ENCODE measurements around the gene ZDHHC22. TPM values are rescaled to one million over a fixed set of nuclear protein-coding genes. Genes with fewer than 3 reads are reported as not detected.

ZDHHC22 gene
- total RNA-seq, 2 experiments from 2014 or later, result not detected

DNA sequence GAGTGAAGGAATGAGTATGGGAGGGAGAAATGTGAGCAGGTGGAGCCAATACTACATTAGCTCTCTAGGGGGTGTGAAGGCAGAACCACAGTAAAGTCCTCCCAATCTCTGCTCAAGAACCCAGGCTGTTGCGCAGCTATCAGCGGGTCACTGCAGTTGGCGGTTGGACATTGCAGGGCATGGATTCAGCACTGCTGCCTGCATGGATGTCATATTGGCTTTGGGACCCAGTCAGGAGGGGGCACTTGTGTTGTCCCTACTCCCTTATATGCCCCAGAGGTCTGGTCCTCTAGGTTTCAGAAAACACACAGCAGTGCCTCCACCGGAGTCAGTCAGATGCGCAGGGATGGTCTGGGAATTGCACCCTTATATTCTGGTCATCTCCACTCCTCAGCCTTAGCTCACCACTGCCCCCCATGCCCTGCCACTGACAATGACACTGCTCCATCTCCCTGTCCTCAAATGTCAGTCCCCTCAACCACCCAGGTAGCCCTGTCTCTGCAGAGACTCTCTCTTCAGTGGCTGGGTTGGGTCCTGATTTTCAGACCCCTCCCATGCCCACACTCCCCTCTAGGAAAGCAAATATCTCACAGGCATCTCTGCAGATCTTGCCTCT is 9.6 kb downstream of the ZDHHC22 start:
- no peaks in the 10 kb centered on the region for H3K9me3 Mint-ChIP-seq
- DNase-seq (no peak), ATAC-seq (ENCODE audit: poor library complexity) (no peak)
- POLR2A ChIA-PET, result no interaction called here
- Histone ChIP-seq H3K36me3 (ENCODE audit: insufficient read depth, low read length) (no peaks in the 10 kb centered on the region), H3K4me1 (ENCODE audit: insufficient read depth, low read length) (no peaks in the 10 kb centered on the region), H3K9me3 (ENCODE audit: control insufficient read depth in 1 of 2, insufficient read depth in 1 of 2, low read length in 2 of 2) (peaks cover 0 to 14% of the 10 kb centered on the region in 2 experiments), H3K27me3 (ENCODE audit: control insufficient read depth in 1 of 2, insufficient read depth in 2 of 2, low read length in 2 of 2) (peaks cover 40 to 63% of the 10 kb centered on the region in 2 experiments), H3K27ac (ENCODE audit: low read depth in 1 of 2, low read length in 2 of 2) (no peak overlapping the region), H3K4me3 (ENCODE audit: low read length) (no peak overlapping the region)
- intact Hi-C loops (cut with DNase I, micrococcal nuclease), result no loop called here
- TF ChIP-seq, protein P1, sequence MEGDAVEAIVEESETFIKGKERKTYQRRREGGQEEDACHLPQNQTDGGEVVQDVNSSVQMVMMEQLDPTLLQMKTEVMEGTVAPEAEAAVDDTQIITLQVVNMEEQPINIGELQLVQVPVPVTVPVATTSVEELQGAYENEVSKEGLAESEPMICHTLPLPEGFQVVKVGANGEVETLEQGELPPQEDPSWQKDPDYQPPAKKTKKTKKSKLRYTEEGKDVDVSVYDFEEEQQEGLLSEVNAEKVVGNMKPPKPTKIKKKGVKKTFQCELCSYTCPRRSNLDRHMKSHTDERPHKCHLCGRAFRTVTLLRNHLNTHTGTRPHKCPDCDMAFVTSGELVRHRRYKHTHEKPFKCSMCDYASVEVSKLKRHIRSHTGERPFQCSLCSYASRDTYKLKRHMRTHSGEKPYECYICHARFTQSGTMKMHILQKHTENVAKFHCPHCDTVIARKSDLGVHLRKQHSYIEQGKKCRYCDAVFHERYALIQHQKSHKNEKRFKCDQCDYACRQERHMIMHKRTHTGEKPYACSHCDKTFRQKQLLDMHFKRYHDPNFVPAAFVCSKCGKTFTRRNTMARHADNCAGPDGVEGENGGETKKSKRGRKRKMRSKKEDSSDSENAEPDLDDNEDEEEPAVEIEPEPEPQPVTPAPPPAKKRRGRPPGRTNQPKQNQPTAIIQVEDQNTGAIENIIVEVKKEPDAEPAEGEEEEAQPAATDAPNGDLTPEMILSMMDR (IDR thresholded peaks at IDR 0.05), result no peak
- H3K4me3 Mint-ChIP-seq, result no peak overlapping the region
- no peak overlapping the region for H3K27ac Mint-ChIP-seq
- CTCF ChIA-PET, result no interaction called here
- H3K27me3 Mint-ChIP-seq, result peaks cover 96% of the 10 kb centered on the region
- H3K36me3 Mint-ChIP-seq (ENCODE audit: low read depth), result no peaks in the 10 kb centered on the region
- no peaks in the 10 kb centered on the region for H3K4me1 Mint-ChIP-seq (ENCODE audit: low read depth)

GRCh38 chr14:77131206-77131605 is 10.4 kb downstream of the ZDHHC22 start:
- Mint-ChIP-seq H3K36me3 (ENCODE audit: low read depth) (no peaks in the 10 kb centered on the region), H3K9me3 (no peaks in the 10 kb centered on the region), H3K4me1 (ENCODE audit: low read depth) (no peaks in the 10 kb centered on the region), H3K27me3 (peaks cover 93% of the 10 kb centered on the region), H3K4me3 (no peak overlapping the region), H3K27ac (no peak overlapping the region)
- ChIA-PET CTCF (no interaction called here), POLR2A (no interaction called here)
- H3K27ac ChIP-seq (ENCODE audit: low read depth in 1 of 2, low read length in 2 of 2), result no peak overlapping the region
- H3K9me3 ChIP-seq (ENCODE audit: control insufficient read depth in 1 of 2, insufficient read depth in 1 of 2, low read length in 2 of 2), result peaks cover 0 to 14% of the 10 kb centered on the region in 2 experiments
- DNase-seq, result no peak
- intact Hi-C loops (cut with DNase I, micrococcal nuclease), result no loop called here
- TF ChIP-seq, protein P1 (IDR thresholded peaks at IDR 0.05), result no peak
- no peak for ATAC-seq (ENCODE audit: poor library complexity)
- H3K36me3 ChIP-seq (ENCODE audit: insufficient read depth, low read length), result no peaks in the 10 kb centered on the region
- no peaks in the 10 kb centered on the region for H3K4me1 ChIP-seq (ENCODE audit: insufficient read depth, low read length)
- peaks cover 33 to 56% of the 10 kb centered on the region in 2 experiments for H3K27me3 ChIP-seq (ENCODE audit: control insufficient read depth in 1 of 2, insufficient read depth in 2 of 2, low read length in 2 of 2)
- H3K4me3 ChIP-seq (ENCODE audit: low read length), result no peak overlapping the region

DNA sequence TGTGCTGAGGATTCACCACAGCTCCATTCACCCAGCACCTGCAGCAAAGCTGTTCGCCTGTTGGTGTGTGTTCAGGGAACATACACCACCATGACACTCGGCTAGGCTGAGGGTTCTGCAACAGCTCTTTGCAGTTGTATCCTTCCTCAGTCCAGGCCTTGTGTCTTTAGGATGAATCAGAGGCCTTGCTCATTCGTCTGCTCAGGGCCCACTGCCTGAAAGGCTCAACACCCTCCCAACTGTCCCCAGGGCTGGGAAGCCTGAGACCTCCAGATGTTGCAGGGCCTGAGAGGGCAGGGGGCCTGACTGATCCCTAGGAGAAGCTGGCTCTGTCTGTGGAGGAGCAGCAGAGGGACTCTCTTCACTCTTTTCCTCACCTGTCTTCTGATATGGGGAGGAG is 11.2 kb downstream of the ZDHHC22 start:
- no peak overlapping the region for H3K4me3 ChIP-seq (ENCODE audit: low read length)
- POLR2A ChIA-PET, result no interaction called here
- DNase-seq, result no peak
- no peak overlapping the region for H3K4me3 Mint-ChIP-seq
- ATAC-seq (ENCODE audit: poor library complexity), result no peak
- intact Hi-C loops (cut with DNase I, micrococcal nuclease), result no loop called here
- H3K9me3 ChIP-seq (ENCODE audit: control insufficient read depth in 1 of 2, insufficient read depth in 1 of 2, low read length in 2 of 2), result peaks cover 0 to 15% of the 10 kb centered on the region in 2 experiments
- H3K27ac Mint-ChIP-seq, result no peak overlapping the region
- no peak overlapping the region for H3K27ac ChIP-seq (ENCODE audit: low read depth in 1 of 2, low read length in 2 of 2)
- peaks cover 38 to 52% of the 10 kb centered on the region in 2 experiments for H3K27me3 ChIP-seq (ENCODE audit: control insufficient read depth in 1 of 2, insufficient read depth in 2 of 2, low read length in 2 of 2)
- no peaks in the 10 kb centered on the region for H3K36me3 ChIP-seq (ENCODE audit: insufficient read depth, low read length)
- CTCF ChIA-PET, result no interaction called here
- H3K9me3 Mint-ChIP-seq, result no peaks in the 10 kb centered on the region
- H3K4me1 Mint-ChIP-seq (ENCODE audit: low read depth), result peaks cover 8% of the 10 kb centered on the region
- peaks cover 6% of the 10 kb centered on the region for H3K4me1 ChIP-seq (ENCODE audit: insufficient read depth, low read length)
- TF ChIP-seq, protein P1 (IDR thresholded peaks at IDR 0.05), result no peak
- H3K36me3 Mint-ChIP-seq (ENCODE audit: low read depth), result no peaks in the 10 kb centered on the region
- H3K27me3 Mint-ChIP-seq, result peaks cover 92% of the 10 kb centered on the region
